Measurements from ENCODE around the gene VSTM1.
A peak's percentile ranks its signal among the peaks of the same experiment; 100 is the strongest.
"Not testable (repeated sequence)": the region's sequence is repeated elsewhere in the genome, so short reads cannot be mapped to it uniquely, and the experiment has no call there.

Gene VSTM1, protein sequence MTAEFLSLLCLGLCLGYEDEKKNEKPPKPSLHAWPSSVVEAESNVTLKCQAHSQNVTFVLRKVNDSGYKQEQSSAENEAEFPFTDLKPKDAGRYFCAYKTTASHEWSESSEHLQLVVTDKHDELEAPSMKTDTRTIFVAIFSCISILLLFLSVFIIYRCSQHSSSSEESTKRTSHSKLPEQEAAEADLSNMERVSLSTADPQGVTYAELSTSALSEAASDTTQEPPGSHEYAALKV

DNA sequence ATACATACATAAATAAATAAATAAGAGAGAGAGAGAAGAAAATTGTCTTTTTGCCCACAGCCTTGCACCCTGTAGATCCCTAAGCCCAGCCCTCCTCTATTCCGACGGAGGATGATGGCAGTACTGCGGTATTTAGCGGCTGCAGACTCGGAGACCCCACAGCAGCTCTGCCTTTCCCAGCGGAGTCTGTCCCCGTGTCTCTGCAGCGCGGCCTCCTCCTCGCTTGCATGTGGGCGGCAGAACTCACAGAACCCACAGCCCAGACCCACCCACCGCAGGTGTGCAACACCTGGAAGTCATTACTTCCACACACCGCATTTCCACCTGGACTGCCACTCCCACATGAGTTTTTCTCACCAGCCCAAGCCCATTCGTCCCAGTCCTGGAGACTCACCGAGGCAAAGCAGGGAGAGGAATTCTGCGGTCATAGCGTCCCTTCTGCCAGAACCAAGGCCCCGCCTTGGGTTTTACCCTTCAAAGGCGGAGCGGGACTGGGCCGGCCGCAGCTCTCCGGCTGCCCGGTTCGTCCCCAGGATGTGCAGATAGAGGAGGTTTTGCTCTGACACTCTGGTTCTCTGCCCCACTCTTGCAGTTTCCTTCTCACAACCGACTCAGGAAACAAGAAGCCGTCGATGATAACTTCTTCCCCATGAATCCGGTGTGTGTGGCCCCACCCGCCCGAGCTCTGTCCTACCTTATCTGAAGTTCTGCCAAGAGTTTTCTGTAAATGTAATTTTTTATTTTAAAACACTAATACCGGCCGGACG, at the start of gene VSTM1:
Gene VSTM1 (minus strand): TSS at position 548 of the 767 bp plus-strand sequence. CDS start 120 bp downstream, at position 428.
- DNase-seq (ENCODE audit: low spot score), result no peak

DNA sequence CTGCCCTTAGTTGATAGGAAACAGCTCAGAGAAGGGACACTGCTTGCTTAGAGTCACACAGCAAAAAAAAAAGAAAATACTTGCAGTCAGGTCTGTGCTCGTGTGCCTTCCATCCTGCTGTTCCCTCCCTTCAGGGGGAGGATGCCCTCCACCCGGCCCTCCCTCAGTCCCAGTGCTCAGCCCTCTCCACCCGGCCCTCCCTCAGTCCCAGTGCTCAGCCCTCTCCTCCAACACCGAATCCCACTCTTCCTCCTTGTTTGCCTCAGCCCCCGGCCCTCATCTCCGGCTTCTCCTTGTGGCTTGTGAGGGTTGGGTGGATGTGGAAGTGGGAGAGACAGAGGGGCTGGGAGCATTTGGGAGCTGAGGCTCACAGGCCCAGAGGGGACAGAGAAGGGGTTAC, 46.0 kb upstream of the VSTM1 start:
- DNase-seq (ENCODE audit: low spot score), result no peak

DNA sequence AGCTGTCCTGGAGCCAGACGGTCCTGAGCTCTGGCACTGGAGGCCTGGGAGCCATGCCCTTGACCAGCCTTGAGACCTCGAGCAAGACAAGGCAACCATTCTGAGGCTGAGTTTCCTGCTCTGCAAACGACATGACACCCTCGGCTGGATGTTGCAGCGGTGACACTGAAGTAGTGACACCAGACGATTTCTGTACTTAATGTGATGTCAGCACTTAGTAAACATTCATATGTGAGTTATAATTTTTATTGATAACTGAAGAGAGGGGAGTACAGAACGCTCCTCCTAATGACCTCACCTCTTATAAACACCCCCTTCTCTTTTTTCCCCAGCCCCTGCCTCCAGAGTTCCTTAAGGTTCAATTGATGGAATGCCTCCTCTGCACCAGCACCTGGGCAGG, 44.8 kb upstream of the VSTM1 start:
- no peak for DNase-seq (ENCODE audit: low spot score)

DNA sequence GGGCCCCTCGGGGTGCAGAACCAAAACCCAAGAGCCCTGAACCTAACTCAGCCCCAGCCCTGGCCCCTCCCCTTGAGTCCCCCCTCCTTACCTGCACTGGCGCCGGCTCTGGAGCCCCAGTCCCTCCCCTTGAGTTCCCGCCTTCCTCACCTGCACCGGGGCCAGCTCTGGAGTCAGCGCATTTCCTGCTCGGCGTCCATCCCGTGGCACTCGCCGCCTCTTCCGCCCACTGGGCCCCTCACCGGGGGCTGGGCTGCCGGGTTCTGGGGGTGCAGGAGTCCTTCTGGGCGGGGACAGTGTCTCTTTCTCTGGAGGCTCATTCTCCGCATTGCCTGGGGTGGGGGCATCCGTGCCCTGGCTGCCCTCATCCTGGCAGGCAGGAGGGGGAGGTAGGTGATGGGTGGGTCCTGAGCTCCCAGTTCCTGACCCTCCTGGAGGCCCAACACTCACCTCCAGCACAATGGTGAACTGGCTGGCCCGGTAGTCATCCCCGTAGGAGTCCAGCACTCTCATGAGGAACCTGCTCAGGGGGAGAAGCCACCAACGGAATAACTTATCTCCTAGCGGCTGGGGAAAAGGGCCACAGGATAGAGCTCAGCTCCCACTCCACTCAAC, 44.3 kb upstream of the VSTM1 start:
- no peak for DNase-seq (ENCODE audit: low spot score)

DNA sequence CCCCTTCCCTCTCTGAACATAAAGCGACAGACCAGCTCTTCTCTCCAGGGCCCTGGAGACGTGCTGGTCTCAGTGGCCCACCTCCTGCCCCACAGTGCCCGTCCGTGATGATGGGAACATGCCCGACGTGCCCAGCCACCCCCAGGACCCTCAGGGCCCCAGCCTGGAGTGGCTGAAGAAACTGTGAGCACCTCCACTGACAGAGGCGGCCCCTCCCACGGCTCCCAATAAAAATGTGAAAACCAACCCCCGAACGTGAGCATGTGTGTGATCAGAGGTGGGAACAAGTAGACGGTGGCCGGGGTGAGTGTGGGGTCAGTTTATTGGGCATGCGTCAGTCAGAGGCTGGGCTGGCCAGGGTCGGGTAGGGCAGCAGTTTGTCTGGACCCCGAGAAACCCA, 43.0 kb upstream of the VSTM1 start:
- DNase-seq (ENCODE audit: low spot score), result no peak

DNA sequence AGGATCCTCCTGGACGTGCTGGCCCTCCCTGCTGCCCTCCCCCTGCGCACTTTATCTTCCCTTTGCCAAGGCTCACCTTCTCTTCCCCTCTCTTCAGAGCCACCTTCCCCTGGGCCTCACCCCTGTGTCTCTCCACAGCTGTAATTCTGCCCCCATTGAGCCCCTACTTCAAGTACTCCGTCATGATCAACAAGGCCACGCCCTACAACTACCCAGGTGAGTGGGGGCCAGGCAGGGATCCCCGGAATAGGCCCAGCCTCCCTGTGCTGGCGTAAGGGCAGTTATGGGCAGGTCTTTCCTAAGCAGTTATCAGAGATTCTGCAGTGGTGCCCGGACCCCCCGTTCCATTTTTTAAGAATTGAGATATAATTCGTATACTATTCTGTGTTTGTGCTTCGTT, 42.1 kb upstream of the VSTM1 start:
- no peak for DNase-seq (ENCODE audit: low spot score)

DNA sequence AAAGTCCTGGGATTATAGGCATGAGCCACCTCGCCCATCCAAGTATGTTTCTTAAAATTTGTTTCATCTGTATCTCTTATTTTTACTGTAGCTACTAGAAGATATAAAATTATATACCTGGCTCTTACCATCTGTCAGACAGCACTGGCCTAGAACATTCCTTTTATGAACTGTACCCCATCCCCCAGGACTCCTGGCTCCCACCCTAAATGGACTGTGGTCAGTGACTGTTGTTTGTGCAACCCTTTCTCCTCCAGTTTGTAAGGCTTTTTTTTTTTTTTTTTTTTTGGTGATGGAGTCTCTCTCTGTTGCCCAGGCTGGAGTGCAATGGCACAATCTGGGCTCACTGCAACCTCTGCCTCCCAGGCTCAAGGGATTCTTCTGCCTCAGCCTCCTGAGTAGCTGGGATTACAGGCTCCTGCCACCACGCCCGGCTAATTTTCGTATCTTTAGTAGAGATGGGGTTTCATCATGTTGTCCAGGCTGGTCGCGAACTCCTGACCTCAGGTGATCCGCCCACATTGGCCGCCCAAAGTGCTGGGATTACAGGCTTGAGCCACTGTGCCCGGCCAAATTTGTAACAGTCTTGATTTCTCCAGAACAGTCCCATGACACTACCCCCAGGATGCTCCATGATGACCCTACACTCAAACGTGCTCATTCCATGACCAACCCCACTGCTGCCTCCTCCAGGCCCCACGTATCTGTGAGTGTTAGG, 41.5 kb upstream of the VSTM1 start:
- no peak for DNase-seq (ENCODE audit: low spot score)

DNA sequence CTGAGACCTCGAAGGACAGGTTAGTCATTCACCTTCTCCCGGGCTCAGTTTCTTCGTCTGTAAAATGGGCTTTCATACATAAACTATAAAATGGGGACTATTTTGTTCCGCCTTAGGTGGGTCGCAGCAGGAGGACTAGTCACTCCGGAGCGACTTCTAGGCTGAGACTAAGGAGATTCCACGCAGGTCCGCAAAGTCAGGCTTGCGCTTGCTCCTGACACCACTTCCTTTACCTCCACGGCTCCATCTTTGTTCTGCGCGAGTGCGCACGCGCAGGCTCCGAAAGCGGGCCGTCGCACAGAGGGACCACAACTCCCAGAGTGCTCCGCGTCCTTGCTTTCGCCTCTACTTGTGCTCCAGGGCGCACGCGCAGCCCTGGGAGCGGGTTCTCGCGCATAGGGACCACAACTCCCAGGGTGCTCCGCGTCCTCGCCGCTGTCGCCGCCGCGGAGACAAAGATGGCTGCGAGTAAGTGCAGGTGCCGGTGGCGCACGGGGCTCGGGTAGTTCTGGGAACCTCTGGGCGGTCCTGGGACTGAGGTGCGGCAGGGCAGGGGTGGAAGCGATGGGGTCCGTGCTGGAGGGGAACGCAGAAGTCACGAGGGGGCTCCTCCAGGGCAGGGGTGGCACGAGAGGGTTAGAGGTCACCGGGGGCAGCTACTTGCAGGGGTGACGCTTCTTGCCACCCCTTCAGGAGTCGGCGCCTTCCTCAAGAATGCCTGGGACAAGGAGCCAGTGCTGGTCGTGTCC, 38.9 kb upstream of the VSTM1 start, which contains the start of gene NDUFA3:
Gene NDUFA3 (plus strand): TSS at position 435 of the 749 bp plus-strand sequence. CDS start 24 bp downstream, at position 459.
- peak; percentile 98 for DNase-seq (ENCODE audit: low spot score)

DNA sequence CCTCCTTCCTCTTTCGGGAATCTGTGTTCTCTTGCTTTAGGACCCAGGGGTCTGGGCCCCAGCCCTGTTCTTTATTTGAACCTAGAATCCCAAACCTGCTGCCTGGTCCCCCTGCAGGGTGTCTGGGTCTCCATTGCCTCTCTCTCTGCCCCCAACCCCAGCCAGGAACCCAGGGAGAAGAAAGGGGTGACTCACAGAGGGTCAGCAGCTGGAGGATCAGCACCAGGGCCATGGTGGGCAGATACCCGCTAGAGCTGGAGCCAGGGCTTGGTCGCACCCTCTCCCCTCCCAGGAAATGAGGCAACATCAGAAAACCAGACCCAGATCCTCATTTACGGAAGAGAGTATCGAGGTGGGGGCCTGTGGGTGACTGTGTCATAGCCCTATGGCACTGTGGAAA, 36.9 kb upstream of the VSTM1 start, which contains the start of gene OSCAR:
Gene OSCAR (minus strand): TSS at position 243 of the 400 bp plus-strand sequence. CDS start 11 bp downstream, at position 232.
- DNase-seq (ENCODE audit: low spot score), result no peak

DNA sequence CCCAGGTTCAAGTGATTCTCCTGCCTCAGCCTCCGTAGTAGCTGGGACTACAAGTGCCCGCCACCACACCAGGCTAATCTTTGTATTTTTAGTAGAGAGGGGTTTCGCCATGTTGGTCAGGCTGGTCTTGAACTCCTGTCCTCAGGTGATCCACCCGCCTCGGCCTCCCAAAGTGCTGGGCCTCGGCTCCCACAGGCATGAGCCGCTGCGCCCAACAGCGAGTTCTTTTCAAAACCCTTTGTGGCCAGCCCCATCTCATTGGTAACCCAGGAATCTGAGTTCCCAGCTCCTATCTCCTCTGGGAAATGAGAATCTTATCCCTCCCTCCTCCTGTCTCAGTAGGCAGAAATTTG, 36.2 kb upstream of the VSTM1 start:
- DNase-seq (ENCODE audit: low spot score), result not testable (repeated sequence)

DNA sequence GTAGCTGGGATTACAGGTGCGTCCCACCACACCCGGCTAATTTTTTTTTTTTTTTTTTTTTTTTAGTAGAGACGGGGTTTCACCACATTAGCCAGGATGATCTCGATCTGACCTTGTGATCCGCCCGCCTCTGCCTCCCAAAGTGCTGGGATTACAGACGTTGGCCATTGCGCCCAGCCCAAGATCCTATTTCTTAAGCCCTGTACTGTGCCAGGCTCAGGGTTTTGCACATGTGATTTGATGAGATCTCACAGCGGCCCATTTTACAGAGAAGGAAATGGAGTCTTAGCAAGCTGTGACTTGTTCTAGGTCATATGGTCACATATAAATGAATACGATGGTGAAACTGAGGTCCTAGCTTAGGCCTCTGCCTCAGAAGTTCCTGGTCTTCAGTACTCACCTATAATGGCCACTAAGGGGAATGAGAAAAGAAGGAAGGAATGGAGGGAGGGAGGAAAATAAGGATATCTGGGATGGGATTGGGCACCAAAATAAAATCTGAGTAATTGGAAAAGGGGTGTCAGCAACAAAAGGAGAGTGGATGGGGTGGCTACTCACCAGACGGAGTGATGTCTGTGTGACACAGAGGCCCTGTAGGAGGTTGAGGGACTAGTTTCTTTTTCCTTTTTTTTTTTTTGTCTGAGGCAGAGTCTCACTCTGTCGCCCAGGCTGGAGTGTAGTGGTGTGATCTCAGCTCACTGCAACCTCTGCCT, 35.6 kb upstream of the VSTM1 start:
- no peak for DNase-seq (ENCODE audit: low spot score)

DNA sequence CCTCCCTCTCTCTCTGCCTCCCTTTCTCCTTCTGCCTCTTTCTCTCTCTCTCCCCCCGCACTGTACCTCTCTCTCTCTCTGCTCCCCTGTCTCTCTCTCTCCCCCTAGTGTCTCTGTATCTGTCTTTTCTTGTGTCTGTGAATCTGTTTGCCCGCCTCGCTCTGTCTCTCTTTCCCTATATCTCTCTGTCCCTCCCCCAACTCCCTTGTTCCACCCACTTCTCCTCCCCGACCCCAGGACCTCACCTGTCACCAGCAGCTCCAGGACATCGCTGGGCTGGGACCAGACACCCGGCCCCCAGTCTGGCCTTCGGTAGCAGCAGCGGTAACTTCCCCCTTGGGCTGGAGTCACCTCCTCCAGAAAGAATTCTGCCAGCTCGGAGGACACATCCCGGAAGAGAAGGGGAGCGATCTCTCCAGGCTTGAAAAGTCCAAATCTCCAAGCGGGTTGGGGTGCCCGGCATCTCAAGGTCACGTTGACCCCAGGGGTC, 33.0 kb upstream of the VSTM1 start:
- DNase-seq (ENCODE audit: low spot score), result no peak

DNA sequence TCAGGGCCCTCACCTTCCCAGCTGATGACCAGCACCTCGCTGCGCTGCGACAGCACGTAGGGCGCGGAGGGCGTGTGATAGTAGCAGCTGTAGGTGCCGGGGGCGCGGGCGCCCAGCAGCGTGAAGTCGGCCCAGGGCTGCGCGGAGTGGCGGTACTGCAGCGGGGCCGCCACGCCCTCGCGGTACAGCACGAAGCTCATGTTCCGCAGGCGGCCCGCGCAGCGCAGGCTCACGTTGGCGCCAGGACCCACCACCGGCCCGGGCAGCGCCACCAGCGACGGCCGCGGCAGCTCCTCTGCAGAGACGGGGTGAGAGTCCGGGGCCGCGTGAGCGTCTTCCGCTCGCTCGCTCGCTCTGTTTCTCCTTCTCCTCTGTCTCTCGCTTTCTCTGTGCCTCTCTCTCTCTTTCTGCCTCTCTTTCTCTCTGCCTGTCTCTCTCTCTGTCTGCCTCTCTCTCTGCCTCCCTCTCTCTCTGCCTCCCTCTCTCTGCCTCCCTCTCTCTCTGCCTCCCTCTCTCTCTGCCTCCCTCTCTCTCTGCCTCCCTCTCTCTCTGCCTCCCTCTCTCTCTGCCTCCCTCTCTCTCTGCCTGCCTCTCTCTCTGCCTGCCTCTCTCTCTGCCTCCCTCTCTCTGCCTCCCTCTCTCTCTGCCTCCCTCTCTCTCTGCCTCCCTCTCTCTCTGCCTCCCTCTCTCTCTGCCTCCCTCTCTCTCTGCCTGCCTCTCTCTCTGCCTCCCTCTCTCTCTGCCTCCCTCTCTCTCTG, 32.3 kb upstream of the VSTM1 start:
- not testable (repeated sequence) for DNase-seq (ENCODE audit: low spot score)

DNA sequence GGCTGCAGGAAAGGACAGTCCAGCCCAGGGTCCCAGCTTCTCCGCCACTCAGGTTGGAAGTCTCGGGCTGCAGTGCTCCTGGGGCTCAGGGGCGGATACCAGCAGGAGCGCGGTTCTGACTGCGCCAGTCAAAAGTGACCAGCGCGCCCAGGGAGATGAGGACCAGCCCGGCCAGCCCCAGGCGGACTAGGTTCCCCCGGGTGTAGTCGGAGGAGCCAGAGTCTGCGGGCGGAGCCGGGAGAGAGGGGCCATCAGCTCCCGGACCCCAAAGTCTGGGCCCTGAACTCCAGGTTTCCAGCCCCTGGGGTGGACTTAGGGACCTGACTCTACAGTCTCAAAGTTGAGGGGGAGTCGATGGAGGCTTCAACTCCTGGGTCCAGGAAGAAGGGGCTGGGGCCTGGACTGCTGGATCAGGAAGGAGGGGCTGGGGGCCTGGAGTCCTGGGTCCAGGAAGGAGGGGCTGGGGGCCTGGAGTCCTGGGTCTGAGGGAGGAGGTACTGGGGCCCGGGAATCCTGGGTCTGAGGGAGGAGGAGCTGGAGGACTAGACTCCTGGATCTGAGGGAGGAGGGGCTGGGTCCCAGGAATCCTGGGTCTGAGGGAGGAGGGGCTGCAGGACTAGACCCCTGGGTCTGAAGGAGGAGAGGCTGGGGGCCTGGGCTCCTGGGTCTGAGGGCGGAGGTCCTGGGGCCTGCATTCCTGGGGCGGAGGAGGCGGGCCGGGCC, 31.6 kb upstream of the VSTM1 start:
- DNase-seq (ENCODE audit: low spot score), result no peak

DNA sequence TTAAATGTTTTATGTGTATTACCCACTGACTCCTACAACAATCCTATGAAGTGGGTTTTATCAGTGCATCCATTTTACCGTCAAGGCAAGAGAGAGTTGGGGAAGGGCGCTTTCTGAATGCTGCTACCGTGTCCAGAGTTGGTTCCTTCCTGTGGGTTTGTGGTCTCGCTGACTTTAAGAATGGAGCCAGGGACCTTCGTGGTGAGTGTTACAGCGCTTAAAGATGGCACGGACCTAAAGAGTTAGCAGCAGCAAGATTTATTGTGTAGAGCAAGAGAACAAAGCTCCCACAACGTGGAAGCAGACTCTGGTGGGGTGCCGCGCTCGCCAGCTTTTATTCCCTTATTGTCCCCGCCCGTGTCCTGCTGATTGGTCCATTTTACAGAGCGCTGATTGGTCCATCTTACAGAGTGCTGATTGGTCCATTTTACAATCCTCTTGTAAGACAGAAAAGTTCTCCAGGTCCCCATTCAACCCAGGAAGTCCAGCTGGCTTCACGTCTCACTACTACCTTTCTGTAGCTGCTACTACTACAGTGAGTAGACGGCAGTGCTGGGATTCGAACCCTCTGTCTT, 30.8 kb upstream of the VSTM1 start:
- DNase-seq (ENCODE audit: low spot score), result no peak

DNA sequence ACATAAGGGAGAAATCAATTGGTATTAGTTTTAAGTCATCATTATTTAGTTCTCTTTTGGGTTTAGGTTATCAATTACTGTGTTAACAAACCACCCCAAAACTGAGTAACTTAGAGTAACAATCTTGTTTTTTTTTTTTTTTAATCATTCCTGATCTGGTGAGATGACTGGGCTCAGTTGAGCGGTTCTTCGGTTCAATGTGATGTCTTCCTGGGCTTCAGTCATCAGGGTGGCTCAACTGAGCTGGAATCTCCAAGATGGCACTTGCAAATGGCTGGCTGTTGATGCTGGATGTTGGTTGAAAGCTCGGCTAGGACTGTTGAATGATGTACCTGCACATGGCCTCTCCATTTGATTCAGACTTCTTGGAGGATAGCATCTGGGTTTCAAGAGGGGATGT, 20.7 kb upstream of the VSTM1 start:
- no peak for DNase-seq (ENCODE audit: low spot score)

DNA sequence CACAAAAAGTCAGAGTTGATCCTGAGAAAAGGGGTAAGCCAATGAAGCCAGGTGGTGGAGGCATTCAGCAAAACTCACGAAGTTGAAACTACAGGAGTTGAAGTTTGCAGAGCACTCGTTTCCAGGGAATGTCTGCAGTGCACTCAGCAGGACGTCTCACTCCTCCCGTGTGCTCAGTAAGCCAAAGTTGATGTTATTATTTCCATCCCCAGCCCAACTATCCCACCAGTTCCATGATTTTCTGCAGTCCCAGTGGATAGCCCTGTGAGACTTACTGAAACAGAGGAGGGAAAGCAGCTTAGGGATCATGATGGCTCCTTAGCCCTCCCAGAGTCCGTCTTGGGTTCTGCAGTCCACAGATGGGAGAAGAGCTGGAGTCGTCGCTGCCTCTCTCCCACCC, 17.3 kb upstream of the VSTM1 start, which contains the start of gene TARM1:
Gene TARM1 (minus strand): TSS at position 334 of the 400 bp plus-strand sequence. CDS start 25 bp downstream, at position 309.
- DNase-seq (ENCODE audit: low spot score), result no peak

DNA sequence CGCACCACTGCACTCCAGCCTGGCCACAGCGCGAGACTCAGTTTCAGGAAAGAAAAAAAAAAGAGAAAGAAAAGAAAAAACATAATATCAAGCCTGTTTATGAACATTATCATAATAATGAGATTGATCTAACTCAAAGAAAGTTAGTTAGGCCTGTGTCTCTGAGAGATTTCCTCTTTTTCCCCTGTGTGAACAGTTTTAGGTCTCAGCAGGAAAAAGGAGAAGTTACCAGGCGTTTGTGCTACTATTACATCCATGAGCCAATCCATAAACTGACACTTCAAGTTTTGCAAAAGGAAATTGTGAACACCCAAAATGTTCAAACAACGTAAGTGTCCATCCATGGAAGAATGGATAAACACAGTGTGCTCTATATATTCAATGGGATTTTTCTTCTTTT, 13.6 kb upstream of the VSTM1 start:
- DNase-seq (ENCODE audit: low spot score), result no peak

DNA sequence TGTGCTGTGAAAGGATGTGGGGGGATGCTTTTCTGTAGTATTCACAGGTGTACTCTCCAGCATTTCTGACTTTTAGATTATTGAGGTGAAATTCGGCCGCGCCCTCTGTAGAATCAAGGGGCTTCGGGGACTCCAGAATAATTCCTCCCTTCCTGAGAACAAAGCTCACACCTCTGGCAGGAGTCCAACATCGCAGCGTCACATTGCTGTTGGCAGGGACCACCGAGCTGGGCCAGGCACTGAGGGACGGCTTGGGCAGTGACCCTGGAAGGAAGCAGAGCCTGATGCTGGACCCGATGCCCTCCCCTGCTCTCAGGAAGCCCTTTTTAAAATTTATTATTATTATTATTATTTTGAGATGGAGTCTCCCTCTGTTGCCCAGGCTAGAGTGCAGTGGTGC, 11.2 kb upstream of the VSTM1 start:
- no peak for DNase-seq (ENCODE audit: low spot score)

Data from cerebellar cortex (tissue), 1 donor.